ENCODE measurements around the gene RBM28.

Gene RBM28

DNA sequence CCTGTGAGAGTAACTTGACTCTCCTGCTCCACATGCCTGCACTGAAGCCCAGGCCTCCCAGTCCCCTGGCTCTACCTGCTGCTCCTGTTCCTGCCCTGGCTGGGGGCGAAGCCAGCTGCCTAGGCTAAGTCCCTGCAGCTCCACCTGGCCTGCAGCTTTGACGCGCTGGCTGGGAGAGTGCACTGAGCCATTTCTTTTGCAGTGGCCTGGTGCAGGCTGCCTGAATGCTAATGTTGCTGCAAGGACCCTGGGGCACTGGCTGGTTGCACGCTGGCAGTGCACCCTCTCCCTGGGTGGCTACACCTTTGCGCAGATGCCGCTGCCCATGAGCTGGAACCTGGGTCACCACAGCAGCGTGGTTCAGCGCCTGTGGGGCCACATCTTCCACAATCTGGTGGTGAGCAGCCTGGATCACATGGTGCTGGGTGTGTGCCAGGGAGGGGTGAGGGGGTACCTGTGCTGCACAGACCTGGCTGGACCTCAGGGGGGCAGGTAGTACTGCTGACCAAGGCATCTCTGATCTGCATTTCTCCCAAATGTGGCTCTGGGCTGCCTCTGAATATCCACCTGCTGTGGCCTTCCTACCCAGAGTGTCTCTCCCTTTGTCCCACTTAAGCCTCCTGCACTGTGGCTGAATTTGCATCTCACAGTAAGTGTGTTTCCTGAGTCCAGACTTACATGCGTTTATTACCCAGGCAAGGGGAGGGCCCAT, 46.1 kb upstream of the RBM28 start:
- Histone ChIP-seq H3K4me1 (ENCODE audit: control insufficient read depth, insufficient read depth, low read length) (no peaks in the 10 kb centered on the region), H3K36me3 (ENCODE audit: control insufficient read depth in 2 of 2, insufficient read depth in 1 of 2, low read length in 2 of 2) (peaks cover 0 to 26% of the 10 kb centered on the region in 2 experiments; a peak in 1 of 3 replicates), H3K27ac (ENCODE audit: extremely low read depth, low read depth, low read length) (no peak overlapping the region), H3K9me3 (ENCODE audit: control insufficient read depth, insufficient read depth, low read depth, low read length) (no peaks in the 10 kb centered on the region), H3K4me3 (ENCODE audit: low read depth, low read length) (no peak overlapping the region)
- CTCF ChIA-PET, result interaction anchor here (0.6 to 18.1 kb wide), 12 partner anchors 9 to 106 kb away, joined by 3 to 378 read pairs (median 4); partner anchors contain the start of gene RBM28
- POLR2A ChIA-PET, result no interaction called here
- TF ChIP-seq ZNF521 (tag by site-specific recombination; IDR thresholded peaks at IDR 0.05), result no peak
- TF ChIP-seq, protein P1, sequence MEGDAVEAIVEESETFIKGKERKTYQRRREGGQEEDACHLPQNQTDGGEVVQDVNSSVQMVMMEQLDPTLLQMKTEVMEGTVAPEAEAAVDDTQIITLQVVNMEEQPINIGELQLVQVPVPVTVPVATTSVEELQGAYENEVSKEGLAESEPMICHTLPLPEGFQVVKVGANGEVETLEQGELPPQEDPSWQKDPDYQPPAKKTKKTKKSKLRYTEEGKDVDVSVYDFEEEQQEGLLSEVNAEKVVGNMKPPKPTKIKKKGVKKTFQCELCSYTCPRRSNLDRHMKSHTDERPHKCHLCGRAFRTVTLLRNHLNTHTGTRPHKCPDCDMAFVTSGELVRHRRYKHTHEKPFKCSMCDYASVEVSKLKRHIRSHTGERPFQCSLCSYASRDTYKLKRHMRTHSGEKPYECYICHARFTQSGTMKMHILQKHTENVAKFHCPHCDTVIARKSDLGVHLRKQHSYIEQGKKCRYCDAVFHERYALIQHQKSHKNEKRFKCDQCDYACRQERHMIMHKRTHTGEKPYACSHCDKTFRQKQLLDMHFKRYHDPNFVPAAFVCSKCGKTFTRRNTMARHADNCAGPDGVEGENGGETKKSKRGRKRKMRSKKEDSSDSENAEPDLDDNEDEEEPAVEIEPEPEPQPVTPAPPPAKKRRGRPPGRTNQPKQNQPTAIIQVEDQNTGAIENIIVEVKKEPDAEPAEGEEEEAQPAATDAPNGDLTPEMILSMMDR (tag by site-specific recombination; IDR thresholded peaks at IDR 0.05), result 0 out of 2 replicates have a peak, but pooled peaks have one; percentile 10
- TF ChIP-seq, protein P2, sequence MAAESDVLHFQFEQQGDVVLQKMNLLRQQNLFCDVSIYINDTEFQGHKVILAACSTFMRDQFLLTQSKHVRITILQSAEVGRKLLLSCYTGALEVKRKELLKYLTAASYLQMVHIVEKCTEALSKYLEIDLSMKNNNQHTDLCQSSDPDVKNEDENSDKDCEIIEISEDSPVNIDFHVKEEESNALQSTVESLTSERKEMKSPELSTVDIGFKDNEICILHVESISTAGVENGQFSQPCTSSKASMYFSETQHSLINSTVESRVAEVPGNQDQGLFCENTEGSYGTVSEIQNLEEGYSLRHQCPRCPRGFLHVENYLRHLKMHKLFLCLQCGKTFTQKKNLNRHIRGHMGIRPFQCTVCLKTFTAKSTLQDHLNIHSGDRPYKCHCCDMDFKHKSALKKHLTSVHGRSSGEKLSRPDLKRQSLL (tag by site-specific recombination; IDR thresholded peaks at IDR 0.05), result no peak
- TF ChIP-seq, protein P3, sequence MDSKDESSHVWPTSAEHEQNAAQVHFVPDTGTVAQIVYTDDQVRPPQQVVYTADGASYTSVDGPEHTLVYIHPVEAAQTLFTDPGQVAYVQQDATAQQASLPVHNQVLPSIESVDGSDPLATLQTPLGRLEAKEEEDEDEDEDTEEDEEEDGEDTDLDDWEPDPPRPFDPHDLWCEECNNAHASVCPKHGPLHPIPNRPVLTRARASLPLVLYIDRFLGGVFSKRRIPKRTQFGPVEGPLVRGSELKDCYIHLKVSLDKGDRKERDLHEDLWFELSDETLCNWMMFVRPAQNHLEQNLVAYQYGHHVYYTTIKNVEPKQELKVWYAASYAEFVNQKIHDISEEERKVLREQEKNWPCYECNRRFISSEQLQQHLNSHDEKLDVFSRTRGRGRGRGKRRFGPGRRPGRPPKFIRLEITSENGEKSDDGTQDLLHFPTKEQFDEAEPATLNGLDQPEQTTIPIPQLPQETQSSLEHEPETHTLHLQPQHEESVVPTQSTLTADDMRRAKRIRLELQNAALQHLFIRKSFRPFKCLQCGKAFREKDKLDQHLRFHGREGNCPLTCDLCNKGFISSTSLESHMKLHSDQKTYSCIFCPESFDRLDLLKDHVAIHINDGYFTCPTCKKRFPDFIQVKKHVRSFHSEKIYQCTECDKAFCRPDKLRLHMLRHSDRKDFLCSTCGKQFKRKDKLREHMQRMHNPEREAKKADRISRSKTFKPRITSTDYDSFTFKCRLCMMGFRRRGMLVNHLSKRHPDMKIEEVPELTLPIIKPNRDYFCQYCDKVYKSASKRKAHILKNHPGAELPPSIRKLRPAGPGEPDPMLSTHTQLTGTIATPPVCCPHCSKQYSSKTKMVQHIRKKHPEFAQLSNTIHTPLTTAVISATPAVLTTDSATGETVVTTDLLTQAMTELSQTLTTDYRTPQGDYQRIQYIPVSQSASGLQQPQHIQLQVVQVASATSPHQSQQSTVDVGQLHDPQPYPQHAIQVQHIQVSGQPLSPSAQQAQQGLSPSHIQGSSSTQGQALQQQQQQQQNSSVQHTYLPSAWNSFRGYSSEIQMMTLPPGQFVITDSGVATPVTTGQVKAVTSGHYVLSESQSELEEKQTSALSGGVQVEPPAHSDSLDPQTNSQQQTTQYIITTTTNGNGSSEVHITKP (tag by site-specific recombination; IDR thresholded peaks at IDR 0.05), result no peak
- peak; percentile 74; the same call in 1 of the 2 replicates for TF ChIP-seq GLIS2 (tag by site-specific recombination; IDR thresholded peaks at IDR 0.05)
- no peak for TF ChIP-seq ZNF292 (tag by site-specific recombination; IDR thresholded peaks at IDR 0.05; ENCODE audit: borderline replicate concordance, low read depth)
- TF ChIP-seq, protein P4, sequence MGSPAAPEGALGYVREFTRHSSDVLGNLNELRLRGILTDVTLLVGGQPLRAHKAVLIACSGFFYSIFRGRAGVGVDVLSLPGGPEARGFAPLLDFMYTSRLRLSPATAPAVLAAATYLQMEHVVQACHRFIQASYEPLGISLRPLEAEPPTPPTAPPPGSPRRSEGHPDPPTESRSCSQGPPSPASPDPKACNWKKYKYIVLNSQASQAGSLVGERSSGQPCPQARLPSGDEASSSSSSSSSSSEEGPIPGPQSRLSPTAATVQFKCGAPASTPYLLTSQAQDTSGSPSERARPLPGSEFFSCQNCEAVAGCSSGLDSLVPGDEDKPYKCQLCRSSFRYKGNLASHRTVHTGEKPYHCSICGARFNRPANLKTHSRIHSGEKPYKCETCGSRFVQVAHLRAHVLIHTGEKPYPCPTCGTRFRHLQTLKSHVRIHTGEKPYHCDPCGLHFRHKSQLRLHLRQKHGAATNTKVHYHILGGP (tag by site-specific recombination; IDR thresholded peaks at IDR 0.05), result no peak
- TF ChIP-seq ZNF214 (tag by site-specific recombination; IDR thresholded peaks at IDR 0.05; ENCODE audit: borderline replicate concordance), result no peak
- peak; percentile 84 for TF ChIP-seq ZNF600 (tag by site-specific recombination; IDR thresholded peaks at IDR 0.05)
- TF ChIP-seq ZNF76 (tag by site-specific recombination; IDR thresholded peaks at IDR 0.05; ENCODE audit: borderline replicate concordance, low read depth), result no peak
- TF ChIP-seq, protein P5, sequence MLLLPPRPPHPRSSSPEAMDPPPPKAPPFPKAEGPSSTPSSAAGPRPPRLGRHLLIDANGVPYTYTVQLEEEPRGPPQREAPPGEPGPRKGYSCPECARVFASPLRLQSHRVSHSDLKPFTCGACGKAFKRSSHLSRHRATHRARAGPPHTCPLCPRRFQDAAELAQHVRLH (tag by site-specific recombination; IDR thresholded peaks at IDR 0.05), result no peak
- no peak for TF ChIP-seq ZFP37 (tag by site-specific recombination; IDR thresholded peaks at IDR 0.05)
- no peak for TF ChIP-seq OVOL3 (tag by site-specific recombination; IDR thresholded peaks at IDR 0.05)
- no peak for TF ChIP-seq ZNF112 (tag by site-specific recombination; IDR thresholded peaks at IDR 0.05)
- no peak for TF ChIP-seq SCRT2 (tag by site-specific recombination; IDR thresholded peaks at IDR 0.05)
- TF ChIP-seq, protein P6, sequence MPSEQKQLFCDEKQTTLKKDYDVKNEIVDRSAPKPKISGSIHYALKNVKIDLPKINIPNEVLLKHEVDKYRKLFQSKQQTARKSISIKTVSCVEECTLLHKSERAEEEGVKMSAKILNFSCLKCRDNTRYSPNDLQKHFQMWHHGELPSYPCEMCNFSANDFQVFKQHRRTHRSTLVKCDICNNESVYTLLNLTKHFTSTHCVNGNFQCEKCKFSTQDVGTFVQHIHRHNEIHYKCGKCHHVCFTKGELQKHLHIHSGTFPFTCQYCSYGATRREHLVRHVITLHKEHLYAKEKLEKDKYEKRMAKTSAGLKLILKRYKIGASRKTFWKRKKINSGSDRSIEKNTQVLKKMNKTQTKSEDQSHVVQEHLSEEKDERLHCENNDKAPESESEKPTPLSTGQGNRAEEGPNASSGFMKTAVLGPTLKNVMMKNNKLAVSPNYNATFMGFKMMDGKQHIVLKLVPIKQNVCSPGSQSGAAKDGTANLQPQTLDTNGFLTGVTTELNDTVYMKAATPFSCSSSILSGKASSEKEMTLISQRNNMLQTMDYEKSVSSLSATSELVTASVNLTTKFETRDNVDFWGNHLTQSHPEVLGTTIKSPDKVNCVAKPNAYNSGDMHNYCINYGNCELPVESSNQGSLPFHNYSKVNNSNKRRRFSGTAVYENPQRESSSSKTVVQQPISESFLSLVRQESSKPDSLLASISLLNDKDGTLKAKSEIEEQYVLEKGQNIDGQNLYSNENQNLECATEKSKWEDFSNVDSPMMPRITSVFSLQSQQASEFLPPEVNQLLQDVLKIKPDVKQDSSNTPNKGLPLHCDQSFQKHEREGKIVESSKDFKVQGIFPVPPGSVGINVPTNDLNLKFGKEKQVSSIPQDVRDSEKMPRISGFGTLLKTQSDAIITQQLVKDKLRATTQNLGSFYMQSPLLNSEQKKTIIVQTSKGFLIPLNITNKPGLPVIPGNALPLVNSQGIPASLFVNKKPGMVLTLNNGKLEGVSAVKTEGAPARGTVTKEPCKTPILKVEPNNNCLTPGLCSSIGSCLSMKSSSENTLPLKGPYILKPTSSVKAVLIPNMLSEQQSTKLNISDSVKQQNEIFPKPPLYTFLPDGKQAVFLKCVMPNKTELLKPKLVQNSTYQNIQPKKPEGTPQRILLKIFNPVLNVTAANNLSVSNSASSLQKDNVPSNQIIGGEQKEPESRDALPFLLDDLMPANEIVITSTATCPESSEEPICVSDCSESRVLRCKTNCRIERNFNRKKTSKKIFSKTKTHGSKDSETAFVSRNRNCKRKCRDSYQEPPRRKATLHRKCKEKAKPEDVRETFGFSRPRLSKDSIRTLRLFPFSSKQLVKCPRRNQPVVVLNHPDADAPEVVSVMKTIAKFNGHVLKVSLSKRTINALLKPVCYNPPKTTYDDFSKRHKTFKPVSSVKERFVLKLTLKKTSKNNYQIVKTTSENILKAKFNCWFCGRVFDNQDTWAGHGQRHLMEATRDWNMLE (tag by site-specific recombination; conservative IDR thresholded peaks at IDR 0.05; ENCODE audit: low read depth), result no peak
- TF ChIP-seq ZNF785 (tag by site-specific recombination; IDR thresholded peaks at IDR 0.05), result no peak
- TF ChIP-seq, protein P7, sequence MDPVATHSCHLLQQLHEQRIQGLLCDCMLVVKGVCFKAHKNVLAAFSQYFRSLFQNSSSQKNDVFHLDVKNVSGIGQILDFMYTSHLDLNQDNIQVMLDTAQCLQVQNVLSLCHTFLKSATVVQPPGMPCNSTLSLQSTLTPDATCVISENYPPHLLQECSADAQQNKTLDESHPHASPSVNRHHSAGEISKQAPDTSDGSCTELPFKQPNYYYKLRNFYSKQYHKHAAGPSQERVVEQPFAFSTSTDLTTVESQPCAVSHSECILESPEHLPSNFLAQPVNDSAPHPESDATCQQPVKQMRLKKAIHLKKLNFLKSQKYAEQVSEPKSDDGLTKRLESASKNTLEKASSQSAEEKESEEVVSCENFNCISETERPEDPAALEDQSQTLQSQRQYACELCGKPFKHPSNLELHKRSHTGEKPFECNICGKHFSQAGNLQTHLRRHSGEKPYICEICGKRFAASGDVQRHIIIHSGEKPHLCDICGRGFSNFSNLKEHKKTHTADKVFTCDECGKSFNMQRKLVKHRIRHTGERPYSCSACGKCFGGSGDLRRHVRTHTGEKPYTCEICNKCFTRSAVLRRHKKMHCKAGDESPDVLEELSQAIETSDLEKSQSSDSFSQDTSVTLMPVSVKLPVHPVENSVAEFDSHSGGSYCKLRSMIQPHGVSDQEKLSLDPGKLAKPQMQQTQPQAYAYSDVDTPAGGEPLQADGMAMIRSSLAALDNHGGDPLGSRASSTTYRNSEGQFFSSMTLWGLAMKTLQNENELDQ (tag by site-specific recombination; IDR thresholded peaks at IDR 0.05; ENCODE audit: low read depth), result no peak
- TF ChIP-seq ZNF707 (tag by site-specific recombination; IDR thresholded peaks at IDR 0.05), result no peak

Measured in HEK293 (cell line).